HG03439 (cell line): Measurements from ENCODE around the gene ZNF487.
A peak's percentile ranks its signal among the peaks of the same experiment; 100 is the strongest.
"Not testable (repeated sequence)": the region's sequence is repeated elsewhere in the genome, so short reads cannot be mapped to it uniquely, and the experiment has no call there.

Experiments
- ATAC-seq: cut with Tn5 transposase; IDR thresholded peaks from one replicate; pipeline ENCODE4 v1.9.1; 2021; ENCODE audit warnings: mild to moderate bottlenecking, moderate library complexity; ENCODE audit not compliant: unreplicated experiment

Gene ZNF487

DNA sequence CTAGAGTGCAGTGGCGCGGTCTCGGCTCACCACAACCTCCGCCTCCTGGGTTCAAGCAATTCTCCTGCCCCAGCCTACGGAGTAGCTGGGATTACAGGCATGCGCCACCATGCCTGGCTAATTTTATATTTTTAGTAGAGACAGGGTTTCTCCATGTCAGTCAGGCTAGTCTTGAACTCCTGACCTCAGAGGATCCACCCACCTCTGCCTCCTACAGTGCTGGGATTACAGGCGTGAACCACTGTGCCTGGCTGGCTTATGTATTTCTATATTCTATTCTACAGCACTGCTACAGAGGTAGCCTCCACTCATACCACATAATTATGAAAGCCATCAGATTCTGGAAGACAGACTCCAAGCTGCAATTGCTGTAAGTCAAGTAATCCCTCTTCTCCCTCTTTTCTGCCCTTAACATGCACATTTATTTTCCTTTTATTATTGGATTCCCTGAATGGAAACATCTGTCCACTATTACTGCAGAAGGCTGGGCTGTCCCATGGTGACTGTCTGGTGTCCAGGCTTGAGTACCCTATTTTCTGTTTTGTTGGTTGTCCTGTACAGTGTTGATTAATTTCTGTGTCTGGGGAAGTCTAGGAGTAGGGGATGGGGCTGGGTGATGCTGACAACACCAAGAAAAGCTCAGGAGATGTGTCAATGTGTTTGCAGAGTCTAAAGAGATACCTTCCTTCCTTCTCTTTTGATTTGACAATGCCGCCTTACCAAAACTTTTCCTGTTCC lies 5.8 kb upstream of the ZNF487 start:
- no peak for ATAC-seq

DNA sequence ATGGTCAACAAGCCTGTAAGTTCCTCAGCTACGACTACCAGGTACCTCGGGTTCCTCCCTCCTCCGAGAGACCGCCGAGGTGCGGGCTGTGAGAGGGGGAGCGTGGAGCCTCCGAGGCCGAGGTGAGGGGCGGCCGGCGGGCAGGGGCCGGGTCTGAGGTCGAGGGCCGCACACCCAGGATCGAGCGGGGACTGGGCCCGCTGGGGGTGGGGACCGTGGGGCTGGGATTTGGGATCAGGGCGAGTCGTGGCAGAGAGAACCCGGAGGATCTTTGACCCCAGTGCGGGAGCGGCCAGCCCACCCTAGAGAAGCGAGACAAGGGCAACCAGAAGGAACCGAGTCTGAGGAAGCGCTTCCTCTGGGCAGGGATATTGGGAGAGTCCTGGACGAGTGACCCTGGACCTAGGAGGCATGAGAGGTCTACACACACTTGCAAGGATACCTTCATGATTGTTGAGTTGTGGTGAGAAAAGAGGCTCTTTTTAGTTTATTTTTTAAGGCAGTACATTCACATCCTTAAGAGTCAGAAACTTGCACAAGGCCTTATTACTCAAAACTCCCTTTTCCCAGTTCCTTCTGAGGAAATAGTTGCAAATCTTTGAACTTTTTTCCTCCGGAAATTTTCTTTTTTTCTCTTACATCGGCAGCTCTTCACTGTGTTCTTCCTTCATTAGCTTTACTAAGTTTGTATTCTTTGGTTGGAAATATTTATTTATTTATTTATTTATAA lies 395 bp downstream of the ZNF487 start:
- no peak for ATAC-seq

DNA sequence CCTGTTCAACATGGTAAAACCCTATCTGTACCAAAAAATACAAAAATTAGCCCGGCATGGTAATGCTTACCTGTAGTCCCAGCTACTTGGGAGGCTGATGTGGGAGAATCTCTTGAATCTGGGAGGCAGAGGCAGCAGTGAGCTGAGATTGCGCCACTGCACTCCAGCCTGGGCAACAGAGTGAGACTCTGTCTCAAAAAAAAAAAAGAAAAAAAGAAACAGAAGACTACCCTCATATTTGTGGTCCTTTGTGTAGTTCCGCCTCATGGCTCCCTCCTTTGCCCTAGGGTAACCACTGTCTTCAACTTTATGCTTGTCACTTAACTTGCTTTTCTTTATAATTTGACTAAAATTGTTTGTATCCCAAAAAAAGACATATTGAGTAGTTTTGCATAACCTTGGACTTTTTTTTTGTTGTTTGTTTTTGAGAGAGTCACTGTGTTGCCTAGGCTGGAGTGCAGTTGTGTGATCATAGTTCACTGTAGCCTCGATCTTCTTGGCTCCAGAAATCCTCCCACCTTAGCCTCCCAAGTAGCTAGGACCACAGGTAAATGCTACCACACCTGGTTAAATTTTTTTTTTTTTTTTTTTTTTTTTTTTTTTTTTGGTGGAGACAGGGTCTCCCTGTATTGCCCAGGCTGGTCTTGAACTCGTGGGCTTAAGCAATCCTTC lies 3.7 kb downstream of the ZNF487 start:
- ATAC-seq = no peak

DNA sequence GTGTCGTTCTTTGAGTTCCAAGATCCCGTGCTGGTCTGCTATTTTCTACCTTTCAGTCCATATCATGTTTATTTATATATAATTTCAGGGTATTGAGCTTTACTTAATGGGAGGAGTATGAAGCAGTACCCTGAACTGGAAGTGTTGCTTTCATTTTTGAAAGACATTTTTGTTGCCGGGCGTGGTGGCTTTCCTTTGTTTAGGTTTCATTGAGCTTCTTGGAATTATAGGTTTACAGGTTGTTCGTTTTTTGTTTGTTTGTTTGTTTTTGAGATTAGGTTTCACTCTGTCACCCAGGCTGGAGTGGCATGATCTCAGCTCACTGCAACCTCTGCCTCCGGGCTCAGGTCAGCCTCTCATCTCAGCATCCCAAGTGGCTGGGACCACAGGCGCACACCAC lies 7.4 kb downstream of the ZNF487 start:
- ATAC-seq = no peak

DNA sequence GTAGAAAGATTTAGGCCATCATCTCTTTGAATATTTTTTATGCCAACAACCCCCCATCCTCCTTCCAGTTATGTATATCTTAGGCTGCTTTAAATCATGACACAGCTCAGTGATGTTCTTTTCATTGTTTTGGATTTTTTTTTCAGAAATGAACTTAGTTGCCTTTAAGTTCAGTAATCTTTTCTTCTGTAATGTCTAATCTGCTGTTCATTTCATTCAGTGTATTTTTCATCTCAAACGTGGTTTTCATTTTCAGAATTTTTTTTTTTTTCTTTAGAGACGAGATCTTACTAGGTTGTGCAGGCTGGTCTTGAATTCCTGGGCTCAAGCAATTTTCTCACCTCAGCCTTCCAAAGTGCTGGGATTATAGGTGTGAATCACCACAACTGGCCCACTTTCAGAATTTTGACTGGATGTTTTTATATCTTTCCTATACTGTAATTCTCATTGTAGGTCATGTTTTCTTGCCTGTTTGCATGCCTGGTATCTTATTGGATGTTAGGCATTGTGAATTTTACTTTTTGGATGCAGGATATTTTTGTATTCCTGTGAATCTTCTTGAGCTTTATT lies 8.1 kb downstream of the ZNF487 start:
- no peak for ATAC-seq

DNA sequence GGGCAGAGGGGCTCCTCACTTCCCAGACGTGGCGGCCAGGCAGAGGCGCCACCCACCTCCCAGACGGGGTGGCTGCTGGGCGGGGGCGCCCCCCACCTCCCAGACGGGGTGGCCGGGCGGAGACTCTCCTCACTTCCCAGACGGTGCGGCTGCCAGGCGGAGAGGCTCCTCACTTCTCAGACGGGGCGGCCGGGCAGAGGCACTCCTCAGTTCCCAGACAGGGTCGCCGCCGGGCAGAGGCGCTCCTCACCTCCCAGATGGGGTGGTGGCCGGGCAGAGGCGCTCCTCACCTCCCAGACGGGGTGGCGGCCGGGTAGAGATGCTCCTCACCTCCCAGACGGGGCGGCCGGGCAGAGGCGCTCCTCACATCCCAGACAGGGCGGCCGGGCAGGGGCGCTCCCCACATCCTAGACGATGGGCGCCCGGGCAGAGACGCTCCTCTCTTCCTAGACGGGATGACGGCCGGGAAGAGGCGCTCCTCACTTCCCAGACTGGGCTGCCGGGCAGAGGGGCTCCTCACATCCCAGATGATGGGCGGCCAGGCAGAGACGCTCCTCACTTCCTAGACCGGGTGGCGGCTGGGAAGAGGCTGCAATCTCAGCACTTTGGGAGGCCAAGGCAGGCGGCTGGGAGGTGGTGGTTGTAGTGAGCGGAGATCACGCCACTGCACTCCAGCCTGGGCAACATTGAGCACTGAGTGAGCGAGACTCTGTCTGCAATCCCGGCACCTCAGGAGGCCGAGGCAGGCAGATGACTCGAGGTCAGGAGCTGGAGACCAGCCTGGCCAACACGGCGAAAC lies 9.5 kb downstream of the ZNF487 start:
- not testable (repeated sequence) for ATAC-seq

DNA sequence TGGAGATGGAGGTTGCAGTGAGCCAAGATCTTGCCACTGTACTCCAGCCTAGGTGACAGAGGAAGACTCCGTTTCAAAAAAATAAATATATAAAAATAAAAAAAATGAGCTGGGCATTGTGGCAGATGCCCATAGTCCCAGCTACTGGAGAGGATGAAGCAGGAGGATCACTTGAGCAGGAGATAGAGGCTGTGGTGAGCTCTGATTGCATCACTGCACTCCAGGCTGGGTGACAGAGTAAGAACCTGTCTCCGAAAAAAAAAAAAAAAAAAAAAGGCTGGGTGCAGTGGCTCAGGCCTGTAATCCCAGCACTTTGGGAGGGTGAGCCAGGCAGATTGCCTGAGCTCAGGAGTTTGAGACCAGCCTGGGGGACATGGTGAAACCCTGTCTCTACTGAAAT lies 11.8 kb downstream of the ZNF487 start:
- no peak for ATAC-seq

DNA sequence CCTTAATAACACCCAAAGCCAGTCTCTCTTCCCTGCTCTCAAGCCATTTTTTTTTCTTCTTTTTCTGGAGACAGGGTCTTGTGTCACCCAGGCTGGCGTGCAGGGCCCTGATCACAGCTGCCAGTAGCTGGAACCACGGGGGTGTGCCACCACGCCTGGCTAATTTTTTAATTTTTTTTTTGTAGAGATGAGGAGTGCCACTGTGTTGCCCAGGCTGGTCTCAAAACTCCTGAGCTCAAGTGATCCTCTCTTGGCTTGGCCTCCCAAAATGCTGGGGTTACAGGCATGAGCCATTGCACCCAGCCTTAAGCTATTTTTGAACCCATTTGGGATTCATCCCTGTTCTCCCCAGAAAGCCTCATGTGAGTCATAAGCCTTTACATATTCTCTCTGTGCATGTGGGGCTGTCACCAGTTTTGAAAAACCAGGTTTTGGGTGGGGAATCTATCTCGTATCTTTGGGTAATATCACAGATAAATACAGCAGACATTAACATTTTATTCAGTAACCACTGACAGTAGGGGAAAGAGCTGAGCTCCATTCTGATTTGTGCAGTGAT lies 15.5 kb downstream of the ZNF487 start:
- ATAC-seq = no peak

DNA sequence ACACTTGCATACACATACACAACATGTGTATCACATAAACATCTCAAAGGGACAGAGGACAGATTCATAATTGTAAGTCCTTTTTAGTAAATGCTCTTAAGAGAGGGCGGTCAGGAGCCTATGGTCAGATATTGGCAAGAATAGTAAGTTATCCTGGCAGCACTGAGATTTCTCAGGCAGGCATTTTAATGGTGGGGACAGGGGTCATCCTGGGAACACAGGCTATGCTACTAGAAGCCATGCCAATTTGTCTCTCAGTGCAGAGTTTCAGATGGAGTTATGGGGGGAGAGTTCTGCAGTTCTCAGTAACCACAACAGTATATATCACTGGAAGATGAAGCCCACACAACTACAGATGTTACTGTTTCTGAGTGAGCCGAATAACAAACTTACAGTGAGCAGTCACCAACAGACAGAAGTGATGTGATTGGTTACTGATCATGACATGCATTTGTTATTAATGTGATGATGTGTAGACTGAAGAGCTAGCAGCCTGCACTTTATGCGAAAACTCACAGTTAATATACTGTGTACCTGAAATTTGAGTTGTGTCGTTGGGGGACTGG lies 16.4 kb downstream of the ZNF487 start:
- ATAC-seq = no peak

DNA sequence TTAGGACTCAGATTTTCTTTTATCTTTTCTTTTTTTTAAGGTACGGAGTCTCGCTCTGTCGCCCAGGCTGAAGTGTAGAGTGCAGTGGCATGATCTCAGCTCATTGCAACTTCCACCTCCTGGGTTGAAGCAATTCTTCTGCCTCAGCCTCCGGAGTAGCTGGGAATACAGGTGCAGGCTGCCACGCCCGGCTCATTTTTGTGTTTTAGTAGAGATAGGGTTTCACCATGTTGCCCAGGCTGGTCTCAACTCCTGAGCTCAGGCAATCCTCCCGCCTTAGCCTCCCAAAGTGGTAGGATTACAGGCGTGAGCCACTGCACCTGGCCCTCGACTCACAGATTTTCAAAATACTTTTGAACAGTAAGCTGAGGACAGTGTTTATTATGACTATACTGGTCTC lies 17.1 kb downstream of the ZNF487 start:
- not testable (repeated sequence) for ATAC-seq

DNA sequence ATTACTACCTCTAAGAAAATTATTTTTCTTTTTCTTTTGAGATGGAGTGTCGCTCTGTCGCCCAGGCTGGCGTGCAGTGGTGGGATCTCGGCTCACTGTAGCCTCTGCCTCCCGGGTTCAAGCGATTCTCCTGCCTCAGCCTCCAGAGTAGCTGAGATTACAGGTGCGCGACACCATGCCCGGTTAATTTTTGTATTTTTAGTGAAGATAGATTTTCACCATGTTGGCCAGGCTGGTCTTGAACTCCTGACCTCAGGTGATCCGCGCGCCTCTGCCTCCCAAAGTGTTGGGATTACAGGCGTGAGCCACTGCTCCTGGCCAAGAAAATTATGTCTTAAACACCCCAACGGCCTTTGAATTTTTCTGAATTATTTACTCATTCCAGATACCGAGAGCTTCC lies 19.6 kb downstream of the ZNF487 start:
- not testable (repeated sequence) for ATAC-seq

DNA sequence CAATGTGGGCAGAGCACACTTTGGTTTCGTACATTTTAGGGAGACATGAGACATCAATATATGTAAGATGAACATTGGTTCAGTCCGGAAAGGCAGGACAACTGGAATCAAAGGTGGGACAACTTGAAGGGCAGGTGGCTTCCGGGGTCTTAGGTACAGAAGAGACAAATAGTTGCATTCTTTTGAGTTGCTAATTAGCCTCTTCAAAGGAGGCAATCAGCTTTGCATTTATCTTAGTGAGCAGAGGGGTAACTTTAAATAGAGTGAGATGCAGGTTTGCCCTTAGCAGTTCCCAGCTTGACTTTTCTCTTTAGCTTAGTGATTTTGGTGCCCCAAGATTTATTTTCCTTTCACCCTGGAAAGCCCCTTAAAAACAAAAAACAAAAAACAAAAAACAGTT lies 21.3 kb downstream of the ZNF487 start:
- no peak for ATAC-seq

DNA sequence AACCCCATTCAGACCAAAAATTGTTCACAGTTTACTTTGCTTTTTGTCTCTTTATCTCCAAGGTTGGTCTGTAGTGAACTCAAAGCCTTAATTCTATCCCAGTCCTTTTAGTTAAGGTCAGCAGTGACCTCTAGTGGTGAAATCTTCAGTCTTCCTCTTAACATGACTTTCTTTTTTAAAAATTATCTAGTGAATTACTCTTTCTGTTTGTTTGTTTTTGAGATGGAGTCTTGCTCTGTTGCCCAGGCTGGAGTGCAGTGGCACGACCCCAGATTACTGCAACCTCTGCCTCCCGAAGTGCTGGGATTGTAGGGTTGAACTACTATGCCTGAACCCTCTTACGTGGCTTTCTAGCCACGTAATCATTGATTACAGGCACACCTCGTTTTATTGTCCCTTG lies 25.0 kb downstream of the ZNF487 start:
- ATAC-seq = peak; percentile 78

DNA sequence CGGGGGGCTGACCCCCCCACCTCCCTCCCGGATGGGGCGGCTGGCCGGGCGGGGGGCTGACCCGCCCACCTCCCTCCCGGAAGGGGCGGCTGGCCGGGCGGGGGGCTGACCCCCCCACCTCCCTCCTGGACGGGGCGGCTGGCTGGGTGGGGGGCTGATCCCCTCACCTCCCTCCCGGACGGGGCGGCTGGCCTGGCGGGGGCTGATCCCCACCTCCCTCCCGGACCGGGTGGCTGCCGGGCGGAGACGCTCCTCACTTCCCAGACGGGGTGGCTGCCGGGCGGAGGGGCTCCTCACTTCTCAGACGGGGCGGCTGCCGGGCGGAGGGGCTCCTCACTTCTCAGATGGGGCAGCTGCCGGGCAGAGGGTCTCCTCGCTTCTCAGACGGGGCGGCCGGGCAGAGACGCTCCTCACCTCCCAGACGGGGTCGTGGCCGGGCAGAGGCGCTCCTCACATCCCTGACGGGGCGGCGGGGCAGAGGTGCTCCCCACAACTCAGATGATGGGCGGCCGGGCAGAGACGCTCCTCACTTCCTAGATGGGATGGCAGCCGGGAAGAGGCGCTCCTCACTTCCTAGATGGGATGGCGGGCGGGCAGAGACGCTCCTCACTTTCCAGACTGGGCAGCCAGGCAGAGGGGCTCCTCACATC lies 28.3 kb downstream of the ZNF487 start:
- not testable (repeated sequence) for ATAC-seq

DNA sequence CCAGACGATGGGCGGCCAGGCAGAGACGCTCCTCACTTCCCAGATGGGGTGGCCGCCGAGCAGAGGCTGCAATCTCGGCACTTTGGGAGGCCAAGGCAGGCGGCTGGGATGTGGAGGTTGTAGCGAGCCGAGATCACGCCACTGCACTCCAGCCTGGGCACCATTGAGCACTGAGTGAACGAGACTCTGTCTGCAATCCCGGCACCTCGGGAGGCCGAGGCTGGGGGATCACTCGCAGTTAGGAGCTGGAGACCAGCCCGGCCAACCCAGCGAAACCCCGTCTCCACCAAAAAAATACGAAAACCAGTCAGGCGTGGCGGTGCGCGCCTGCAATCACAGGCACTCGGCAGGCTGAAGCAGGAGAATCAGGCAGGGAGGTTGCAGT lies 28.8 kb downstream of the ZNF487 start:
- ATAC-seq = not testable (repeated sequence)

DNA sequence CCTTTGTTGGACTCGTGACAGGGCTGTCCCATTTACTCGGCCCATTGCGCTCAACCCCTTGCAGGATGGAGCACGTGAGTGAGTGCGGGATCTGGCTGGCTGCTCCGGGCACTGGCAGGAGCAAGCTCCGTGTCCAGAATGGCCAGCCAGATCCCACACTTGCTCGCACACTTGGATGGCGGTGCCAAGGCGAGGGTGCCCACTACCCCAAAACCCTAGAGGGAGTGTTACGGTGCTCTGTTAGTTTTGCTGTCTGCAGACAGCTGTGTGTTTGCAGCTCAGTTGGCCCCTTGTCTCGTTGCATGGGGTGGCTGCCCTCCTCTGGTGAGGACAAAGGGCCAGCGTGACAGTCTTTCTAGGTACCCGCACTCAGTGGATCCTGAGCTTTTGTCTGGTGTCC lies 34.2 kb downstream of the ZNF487 start:
- no peak for ATAC-seq

DNA sequence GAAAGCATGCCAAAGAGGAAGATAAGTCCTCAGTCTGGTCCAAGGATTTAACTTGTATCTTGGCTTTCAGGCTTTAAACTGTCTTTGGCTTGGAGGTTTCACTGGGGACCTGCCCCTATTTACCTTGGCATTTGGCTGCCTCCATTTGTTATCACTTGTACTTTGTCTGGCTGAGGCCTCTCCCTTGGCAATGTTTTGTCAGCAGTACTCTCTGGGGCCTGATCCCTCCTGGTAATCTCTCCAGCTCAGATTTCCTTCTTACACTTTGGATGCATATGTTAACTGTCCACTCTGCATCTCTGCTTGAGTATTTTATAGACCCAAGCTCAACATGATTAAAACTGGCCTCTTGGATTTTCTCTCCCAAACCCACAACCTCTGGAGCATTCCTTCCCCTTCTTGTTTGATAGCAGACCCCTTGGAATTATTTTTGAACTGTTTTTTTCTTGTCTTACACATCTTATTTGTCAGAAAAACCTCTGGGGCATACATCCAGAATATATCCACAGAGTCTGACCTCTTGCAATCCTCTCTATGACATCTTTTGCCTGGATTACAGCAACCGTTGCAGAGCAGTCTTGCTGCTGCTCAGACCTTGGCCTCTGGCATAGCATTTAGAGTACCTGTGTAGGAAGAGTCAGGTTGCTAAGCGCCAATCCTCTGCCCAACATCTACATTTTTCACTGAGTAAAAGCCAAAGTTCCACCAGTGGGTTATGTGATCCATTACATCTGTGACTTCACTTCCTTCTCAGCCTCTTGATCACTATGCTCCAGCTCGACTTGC lies 35.2 kb downstream of the ZNF487 start:
- no peak for ATAC-seq

DNA sequence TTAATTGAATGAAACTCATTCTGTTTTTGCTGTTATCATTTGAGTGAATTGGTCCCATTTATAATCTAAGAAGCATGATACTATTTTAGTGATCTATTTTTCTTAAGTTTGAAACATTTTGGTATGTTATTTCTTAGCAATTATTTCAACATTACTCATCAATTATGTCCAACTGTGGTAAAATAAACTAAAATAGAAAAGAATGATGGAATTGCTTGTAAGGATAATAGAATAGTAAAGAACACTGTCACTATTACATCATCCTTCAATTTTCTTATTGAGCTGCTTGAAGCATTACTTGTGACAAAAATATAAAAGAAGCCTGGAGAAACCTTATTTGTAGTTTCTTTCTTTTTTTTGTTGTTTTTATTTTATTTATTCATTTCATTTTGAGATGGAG lies 42.4 kb downstream of the ZNF487 start:
- ATAC-seq = no peak
